ENCODE data around the gene ZNHIT3. TPM values are rescaled to one million over a fixed set of nuclear protein-coding genes. Genes with fewer than 3 reads are reported as not detected.

The ZNHIT3 gene
- total RNA-seq, 1 experiment from 2014 or later, result 35.5 TPM

GRCh38 chr17:36461330-36462110, 25.0 kb upstream of the ZNHIT3 start:
- intact Hi-C loops (cut with micrococcal nuclease; ENCODE audit: unreplicated experiment), result no loop called here
- Histone ChIP-seq H3K36me3 (ENCODE audit: low read depth) (no peaks in the 10 kb centered on the region), H3K79me2 (ENCODE audit: low read depth) (no peaks in the 10 kb centered on the region), H3K9me2 (ENCODE audit: insufficient read depth) (no peaks in the 10 kb centered on the region), H2AFZ (no peak overlapping the region), H3K4me2 (no peak overlapping the region), H3F3A (ENCODE audit: insufficient read depth, low read depth) (no peaks in the 10 kb centered on the region), H4K20me1 (ENCODE audit: insufficient read depth) (no peaks in the 10 kb centered on the region), H3K9me3 (ENCODE audit: insufficient read depth, low read depth) (no peaks in the 10 kb centered on the region), H3K27me3 (ENCODE audit: insufficient read depth, low read depth) (peaks cover 84% of the 10 kb centered on the region), H3K4me1 (replicated peaks; ENCODE audit: insufficient read depth) (no peaks in the 10 kb centered on the region), H3K4me3 (no peak overlapping the region), H3K27ac (no peak overlapping the region)
- ChIA-PET CTCF (no interaction called here), POLR2A (ENCODE audit: unreplicated experiment) (no interaction called here)
- TF ChIP-seq EZH2 (IDR thresholded peaks at IDR 0.05; ENCODE audit: low read depth), result no peak
- TF ChIP-seq, protein P1, sequence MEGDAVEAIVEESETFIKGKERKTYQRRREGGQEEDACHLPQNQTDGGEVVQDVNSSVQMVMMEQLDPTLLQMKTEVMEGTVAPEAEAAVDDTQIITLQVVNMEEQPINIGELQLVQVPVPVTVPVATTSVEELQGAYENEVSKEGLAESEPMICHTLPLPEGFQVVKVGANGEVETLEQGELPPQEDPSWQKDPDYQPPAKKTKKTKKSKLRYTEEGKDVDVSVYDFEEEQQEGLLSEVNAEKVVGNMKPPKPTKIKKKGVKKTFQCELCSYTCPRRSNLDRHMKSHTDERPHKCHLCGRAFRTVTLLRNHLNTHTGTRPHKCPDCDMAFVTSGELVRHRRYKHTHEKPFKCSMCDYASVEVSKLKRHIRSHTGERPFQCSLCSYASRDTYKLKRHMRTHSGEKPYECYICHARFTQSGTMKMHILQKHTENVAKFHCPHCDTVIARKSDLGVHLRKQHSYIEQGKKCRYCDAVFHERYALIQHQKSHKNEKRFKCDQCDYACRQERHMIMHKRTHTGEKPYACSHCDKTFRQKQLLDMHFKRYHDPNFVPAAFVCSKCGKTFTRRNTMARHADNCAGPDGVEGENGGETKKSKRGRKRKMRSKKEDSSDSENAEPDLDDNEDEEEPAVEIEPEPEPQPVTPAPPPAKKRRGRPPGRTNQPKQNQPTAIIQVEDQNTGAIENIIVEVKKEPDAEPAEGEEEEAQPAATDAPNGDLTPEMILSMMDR (conservative IDR thresholded peaks at IDR 0.05), result no peak
- DNase-seq, result no peak
- no TSS peak for BruUV-seq (replicated peaks)

DNA sequence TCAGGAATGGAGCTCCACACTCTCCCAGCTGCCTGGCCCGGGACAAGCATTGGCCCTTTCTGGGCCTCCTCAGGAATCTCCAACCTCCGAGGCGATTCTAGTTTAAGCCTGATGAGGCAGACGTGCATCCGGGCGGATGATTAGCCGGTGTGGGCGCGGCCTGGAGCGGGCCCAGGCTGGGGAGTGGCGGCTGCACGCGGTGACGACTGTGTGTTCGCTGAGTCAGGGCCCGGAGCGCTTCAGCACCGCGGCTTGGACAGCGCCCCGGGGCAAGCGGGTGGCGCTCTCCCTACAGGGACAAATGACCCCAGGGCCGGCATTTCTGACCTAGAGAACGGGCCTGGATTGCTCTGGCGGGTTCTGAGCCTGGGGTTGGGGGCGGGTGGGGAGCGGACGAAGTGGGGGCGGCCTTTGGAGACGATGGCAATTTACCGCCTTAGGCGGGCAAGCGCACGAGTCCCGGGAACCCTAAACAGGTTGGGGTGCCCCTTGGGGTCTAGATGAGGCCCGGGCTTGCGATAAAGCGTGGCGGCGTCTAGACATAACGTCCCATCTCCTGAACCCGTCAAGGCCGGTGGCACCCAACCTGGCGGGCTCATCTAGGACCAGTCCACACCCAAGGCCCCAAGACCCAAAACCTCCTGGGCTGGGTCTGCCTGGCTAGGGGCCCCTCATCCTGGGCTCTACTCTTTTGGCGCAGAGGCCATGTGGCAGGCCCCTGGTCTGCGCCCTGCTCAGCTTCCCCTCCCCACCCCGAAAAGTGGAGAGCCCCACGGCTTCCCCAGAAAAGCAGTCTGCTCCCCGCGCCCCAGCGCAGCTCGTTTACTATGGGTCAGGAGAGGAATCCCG, 22.3 kb upstream of the ZNHIT3 start:
- TF ChIP-seq, protein P1 (conservative IDR thresholded peaks at IDR 0.05), result no peak
- no peak for TF ChIP-seq EZH2 (IDR thresholded peaks at IDR 0.05; ENCODE audit: low read depth)
- Histone ChIP-seq H3K9me2 (ENCODE audit: insufficient read depth) (no peaks in the 10 kb centered on the region), H3K36me3 (ENCODE audit: low read depth) (no peaks in the 10 kb centered on the region), H4K20me1 (ENCODE audit: insufficient read depth) (no peaks in the 10 kb centered on the region), H3K4me1 (replicated peaks; ENCODE audit: insufficient read depth) (no peaks in the 10 kb centered on the region), H3K4me2 (no peak overlapping the region), H3K27me3 (ENCODE audit: insufficient read depth, low read depth) (peaks cover 84% of the 10 kb centered on the region), H3K79me2 (ENCODE audit: low read depth) (no peaks in the 10 kb centered on the region), H2AFZ (no peak overlapping the region), H3K9me3 (ENCODE audit: insufficient read depth, low read depth) (no peaks in the 10 kb centered on the region), H3F3A (ENCODE audit: insufficient read depth, low read depth) (no peaks in the 10 kb centered on the region), H3K27ac (no peak overlapping the region), H3K4me3 (no peak overlapping the region)
- CTCF ChIA-PET, result no interaction called here
- no TSS peak for BruUV-seq (replicated peaks)
- POLR2A ChIA-PET (ENCODE audit: unreplicated experiment), result no interaction called here
- intact Hi-C loops (cut with micrococcal nuclease; ENCODE audit: unreplicated experiment), result no loop called here
- peak in 1 of 2 experiments; percentile 44 for DNase-seq

DNA sequence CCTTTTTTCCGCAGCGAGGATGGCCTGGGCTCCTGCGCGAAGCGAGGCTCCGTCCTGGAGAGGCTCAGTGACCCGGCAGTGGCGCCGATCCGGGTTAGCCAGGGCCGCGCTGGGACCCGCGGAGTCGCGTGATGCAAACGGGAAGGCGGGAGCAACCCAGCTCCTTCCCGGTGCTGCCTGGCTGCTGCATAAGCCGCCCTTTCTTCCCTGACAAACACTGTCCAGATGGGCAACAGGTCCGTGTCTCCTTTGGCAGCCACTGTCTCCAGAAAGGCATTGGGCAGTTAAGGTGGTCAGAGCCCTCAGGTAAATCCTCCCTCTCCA, 21.8 kb upstream of the ZNHIT3 start:
- Histone ChIP-seq H3K79me2 (ENCODE audit: low read depth) (no peaks in the 10 kb centered on the region), H3K4me2 (no peak overlapping the region), H3K36me3 (ENCODE audit: low read depth) (no peaks in the 10 kb centered on the region), H3K4me1 (replicated peaks; ENCODE audit: insufficient read depth) (no peaks in the 10 kb centered on the region), H2AFZ (no peak overlapping the region), H3K27ac (no peak overlapping the region), H4K20me1 (ENCODE audit: insufficient read depth) (no peaks in the 10 kb centered on the region), H3K4me3 (no peak overlapping the region), H3F3A (ENCODE audit: insufficient read depth, low read depth) (no peaks in the 10 kb centered on the region), H3K9me3 (ENCODE audit: insufficient read depth, low read depth) (no peaks in the 10 kb centered on the region), H3K27me3 (ENCODE audit: insufficient read depth, low read depth) (peaks cover 84% of the 10 kb centered on the region), H3K9me2 (ENCODE audit: insufficient read depth) (no peaks in the 10 kb centered on the region)
- ChIA-PET POLR2A (ENCODE audit: unreplicated experiment) (no interaction called here), CTCF (no interaction called here)
- TF ChIP-seq, protein P1 (conservative IDR thresholded peaks at IDR 0.05), result no peak
- intact Hi-C loops (cut with micrococcal nuclease; ENCODE audit: unreplicated experiment), result no loop called here
- no TSS peak for BruUV-seq (replicated peaks)
- DNase-seq, result no peak

Data from PC-9 (cell line).